ENCODE data around the gene THAP7.

THAP7 gene

GRCh38 chr22:21025763-21026755, 24.1 kb upstream of the THAP7 start:
- Mint-ChIP-seq H3K27me3 (ENCODE audit: low read depth) (peaks cover 11% of the 10 kb centered on the region), H3K4me1 (ENCODE audit: low read depth) (peaks cover 8% of the 10 kb centered on the region), H3K36me3 (ENCODE audit: low read depth) (no peaks in the 10 kb centered on the region), H3K27ac (no peak overlapping the region), H3K9me3 (no peaks in the 10 kb centered on the region), H3K4me3 (no peak overlapping the region)

DNA sequence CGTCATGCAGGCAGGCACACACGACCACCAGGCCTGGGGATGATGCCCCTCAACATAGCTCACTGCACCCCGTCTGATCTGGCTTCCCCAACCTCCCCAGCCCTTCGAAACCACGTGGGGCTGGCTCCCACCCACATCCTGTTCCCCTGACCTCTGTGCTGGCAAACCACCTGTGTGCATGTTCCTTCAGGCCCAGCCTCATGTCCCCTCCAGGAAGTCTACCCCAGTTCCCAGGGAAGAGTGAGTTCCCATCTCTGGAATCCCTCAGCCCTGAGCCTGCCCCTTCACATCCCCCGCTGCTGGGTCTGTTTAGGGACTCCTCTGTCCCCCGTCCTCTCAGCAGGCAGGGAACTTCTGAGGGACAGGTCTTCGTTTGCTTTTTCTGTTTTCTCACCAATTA, 23.3 kb upstream of the THAP7 start:
- peak overlapping the region; percentile 55 for H3K27ac Mint-ChIP-seq
- peak overlapping the region; percentile 31 for H3K4me3 Mint-ChIP-seq
- H3K9me3 Mint-ChIP-seq: no peaks in the 10 kb centered on the region
- H3K36me3 Mint-ChIP-seq (ENCODE audit: low read depth): no peaks in the 10 kb centered on the region
- H3K4me1 Mint-ChIP-seq (ENCODE audit: low read depth): peaks cover 8% of the 10 kb centered on the region
- H3K27me3 Mint-ChIP-seq (ENCODE audit: low read depth): peaks cover 4% of the 10 kb centered on the region

DNA sequence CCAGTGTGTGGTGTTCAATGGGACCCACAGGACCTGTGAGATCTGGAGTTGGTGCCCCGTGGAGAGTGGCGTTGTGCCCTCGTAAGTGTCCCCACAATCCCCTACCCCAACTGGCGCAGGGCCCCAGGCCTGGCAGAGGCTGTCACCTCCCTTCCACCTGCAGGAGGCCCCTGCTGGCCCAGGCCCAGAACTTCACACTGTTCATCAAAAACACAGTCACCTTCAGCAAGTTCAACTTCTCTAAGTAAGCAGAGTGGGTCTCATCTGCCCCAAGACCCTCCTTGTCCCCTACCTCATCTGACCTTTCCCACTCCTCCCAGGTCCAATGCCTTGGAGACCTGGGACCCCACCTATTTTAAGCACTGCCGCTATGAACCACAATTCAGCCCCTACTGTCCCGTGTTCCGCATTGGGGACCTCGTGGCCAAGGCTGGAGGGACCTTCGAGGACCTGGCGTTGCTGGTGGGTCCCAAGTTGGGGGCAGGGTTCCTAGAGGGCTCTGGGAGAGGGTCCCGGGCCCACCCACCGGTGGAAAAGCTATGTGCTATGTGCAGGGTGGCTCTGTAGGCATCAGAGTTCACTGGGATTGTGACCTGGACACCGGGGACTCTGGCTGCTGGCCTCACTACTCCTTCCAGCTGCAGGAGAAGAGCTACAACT, 21.2 kb upstream of the THAP7 start:
- no peak overlapping the region for H3K27ac Mint-ChIP-seq
- H3K36me3 Mint-ChIP-seq (ENCODE audit: low read depth): no peaks in the 10 kb centered on the region
- H3K9me3 Mint-ChIP-seq: no peaks in the 10 kb centered on the region
- H3K4me3 Mint-ChIP-seq: no peak overlapping the region
- H3K4me1 Mint-ChIP-seq (ENCODE audit: low read depth): peaks cover 8% of the 10 kb centered on the region
- H3K27me3 Mint-ChIP-seq (ENCODE audit: low read depth): no peaks in the 10 kb centered on the region

- peaks cover 3% of the 10 kb centered on the region for H3K27me3 Mint-ChIP-seq (ENCODE audit: low read depth)
- peaks cover 8% of the 10 kb centered on the region for H3K4me1 Mint-ChIP-seq (ENCODE audit: low read depth)
- no peaks in the 10 kb centered on the region for H3K9me3 Mint-ChIP-seq
- no peaks in the 10 kb centered on the region for H3K36me3 Mint-ChIP-seq (ENCODE audit: low read depth)
- H3K4me3 Mint-ChIP-seq: no peak overlapping the region
- H3K27ac Mint-ChIP-seq: no peak overlapping the region
Measured at GRCh38 chr22:21022507-21022906, 20.6 kb upstream of the THAP7 start.

DNA sequence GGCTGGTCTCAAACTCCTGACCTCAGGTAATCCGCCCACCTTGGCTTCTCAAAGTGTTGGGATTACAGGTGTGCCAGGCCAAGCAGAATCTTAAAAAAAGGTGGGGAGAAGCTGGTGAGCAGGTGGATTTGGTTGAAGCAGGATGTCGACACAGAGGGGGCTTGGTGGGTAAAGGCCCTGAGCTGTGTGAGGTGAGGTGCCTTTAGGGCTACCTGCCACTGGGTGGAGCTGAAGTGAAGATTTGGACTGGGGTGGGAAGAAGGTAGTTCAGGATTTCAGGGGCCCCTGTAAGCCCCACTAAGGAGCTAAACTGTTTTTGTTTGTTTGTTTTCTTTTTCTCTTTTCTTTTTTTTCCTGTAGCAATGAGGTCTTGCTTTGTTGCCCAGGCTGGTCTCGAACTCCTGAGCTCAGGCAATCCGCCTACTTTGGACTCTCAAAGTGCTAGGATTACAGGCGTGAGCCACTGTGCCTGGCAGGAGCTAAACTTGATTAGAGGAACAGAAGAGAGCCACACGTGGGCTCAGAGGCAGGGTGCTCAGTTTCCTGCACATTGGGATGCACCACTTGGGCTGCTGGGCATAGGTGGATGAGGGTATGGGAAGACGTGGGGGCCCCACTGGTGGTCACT, 19.0 kb upstream of the THAP7 start:
- H3K4me1 Mint-ChIP-seq (ENCODE audit: low read depth): peaks cover 8% of the 10 kb centered on the region
- no peaks in the 10 kb centered on the region for H3K9me3 Mint-ChIP-seq
- H3K36me3 Mint-ChIP-seq (ENCODE audit: low read depth): no peaks in the 10 kb centered on the region
- H3K27ac Mint-ChIP-seq: no peak overlapping the region
- H3K27me3 Mint-ChIP-seq (ENCODE audit: low read depth): peaks cover 10% of the 10 kb centered on the region
- no peak overlapping the region for H3K4me3 Mint-ChIP-seq

- Mint-ChIP-seq H3K27me3 (ENCODE audit: low read depth) (peaks cover 21% of the 10 kb centered on the region), H3K9me3 (no peaks in the 10 kb centered on the region), H3K4me1 (ENCODE audit: low read depth) (peaks cover 14% of the 10 kb centered on the region), H3K27ac (no peak overlapping the region), H3K36me3 (ENCODE audit: low read depth) (no peaks in the 10 kb centered on the region), H3K4me3 (no peak overlapping the region)
Measured at GRCh38 chr22:21018314-21018713, 16.4 kb upstream of the THAP7 start.

GRCh38 chr22:21016644-21017420, 14.9 kb upstream of the THAP7 start:
- Mint-ChIP-seq H3K27ac (no peak overlapping the region), H3K27me3 (ENCODE audit: low read depth) (peaks cover 21% of the 10 kb centered on the region), H3K4me1 (ENCODE audit: low read depth) (peaks cover 15% of the 10 kb centered on the region), H3K4me3 (no peak overlapping the region), H3K9me3 (no peaks in the 10 kb centered on the region), H3K36me3 (ENCODE audit: low read depth) (no peaks in the 10 kb centered on the region)

DNA sequence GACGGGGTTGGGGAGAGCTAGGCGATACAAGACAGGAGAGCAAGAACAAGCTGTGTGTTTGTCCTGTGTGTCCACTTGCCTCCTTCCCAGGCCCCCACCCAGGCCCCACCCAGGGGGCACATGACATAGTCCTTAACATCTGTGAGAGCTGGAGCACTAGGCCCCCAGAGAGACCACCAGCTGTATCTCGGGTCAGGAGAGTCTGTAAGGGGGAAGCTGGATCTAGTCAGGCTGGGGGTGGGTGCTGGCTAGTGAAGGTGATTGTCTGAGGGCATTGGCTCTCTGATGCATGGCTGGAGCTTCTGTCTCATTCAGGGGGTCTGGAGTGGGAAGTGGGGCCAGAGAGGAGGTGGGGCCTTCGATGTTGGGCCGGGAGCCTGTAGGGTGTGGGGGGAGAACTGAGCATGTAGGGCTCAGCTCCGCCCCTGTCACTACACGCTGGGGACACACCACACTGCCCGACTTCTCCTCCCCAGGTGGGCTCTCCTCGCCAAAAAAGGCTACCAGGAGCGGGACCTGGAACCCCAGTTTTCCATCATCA, 13.6 kb upstream of the THAP7 start:
- no peak overlapping the region for H3K4me3 Mint-ChIP-seq

GRCh38 chr22:21014726-21015465, 13.0 kb upstream of the THAP7 start, which contains the start of gene P2RX6:
P2RX6 (plus strand) TSS chr22:21015165; CDS start chr22:21015175, 10 bp downstream.
- H3K4me3 Mint-ChIP-seq: peak within 1 kb of the TSS; percentile 69
- no peaks in the 10 kb centered on the region for H3K9me3 Mint-ChIP-seq
- H3K27me3 Mint-ChIP-seq (ENCODE audit: low read depth): peaks cover 21% of the 10 kb centered on the region
- peaks cover 15% of the 10 kb centered on the region for H3K4me1 Mint-ChIP-seq (ENCODE audit: low read depth)
- no peaks in the 10 kb centered on the region for H3K36me3 Mint-ChIP-seq (ENCODE audit: low read depth)
- H3K27ac Mint-ChIP-seq: peak within 1 kb of the TSS; percentile 52

More for the DNA sequence above, 13.6 kb upstream of the THAP7 start:
- H3K9me3 Mint-ChIP-seq: no peaks in the 10 kb centered on the region
- H3K4me1 Mint-ChIP-seq (ENCODE audit: low read depth): peaks cover 15% of the 10 kb centered on the region
- no peaks in the 10 kb centered on the region for H3K36me3 Mint-ChIP-seq (ENCODE audit: low read depth)
- H3K27me3 Mint-ChIP-seq (ENCODE audit: low read depth): peaks cover 21% of the 10 kb centered on the region
- no peak overlapping the region for H3K27ac Mint-ChIP-seq

DNA sequence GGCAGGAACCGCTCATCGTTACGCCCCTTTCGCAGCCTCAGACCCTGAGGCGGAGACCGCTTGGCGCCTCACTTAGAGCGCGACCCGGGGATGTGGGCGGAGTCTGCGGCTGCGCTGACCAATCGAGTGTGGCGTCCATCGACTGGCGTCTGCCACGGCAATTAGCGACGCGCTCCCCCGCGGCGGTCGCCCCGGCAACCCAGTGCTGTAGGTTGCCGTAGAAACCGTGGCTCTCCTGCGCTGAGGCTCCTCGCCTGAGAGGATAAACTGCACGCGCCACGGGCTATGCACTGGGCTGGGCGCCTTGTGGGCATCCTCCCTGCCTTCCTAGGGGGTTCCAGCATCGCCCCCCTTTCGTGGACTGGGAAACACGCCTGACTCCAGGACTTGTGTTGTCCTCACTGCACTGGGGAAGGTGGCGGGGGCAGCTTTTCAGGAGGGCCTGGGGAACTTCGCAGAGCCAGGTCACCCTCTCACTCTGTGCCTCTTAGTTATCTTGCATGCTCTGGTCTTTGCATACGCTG, 12.3 kb upstream of the THAP7 start:
- Mint-ChIP-seq H3K9me3 (no peaks in the 10 kb centered on the region), H3K4me1 (ENCODE audit: low read depth) (peaks cover 15% of the 10 kb centered on the region), H3K36me3 (ENCODE audit: low read depth) (no peaks in the 10 kb centered on the region), H3K4me3 (peak overlapping the region; percentile 69), H3K27me3 (ENCODE audit: low read depth) (peaks cover 21% of the 10 kb centered on the region), H3K27ac (peak overlapping the region; percentile 52)

DNA sequence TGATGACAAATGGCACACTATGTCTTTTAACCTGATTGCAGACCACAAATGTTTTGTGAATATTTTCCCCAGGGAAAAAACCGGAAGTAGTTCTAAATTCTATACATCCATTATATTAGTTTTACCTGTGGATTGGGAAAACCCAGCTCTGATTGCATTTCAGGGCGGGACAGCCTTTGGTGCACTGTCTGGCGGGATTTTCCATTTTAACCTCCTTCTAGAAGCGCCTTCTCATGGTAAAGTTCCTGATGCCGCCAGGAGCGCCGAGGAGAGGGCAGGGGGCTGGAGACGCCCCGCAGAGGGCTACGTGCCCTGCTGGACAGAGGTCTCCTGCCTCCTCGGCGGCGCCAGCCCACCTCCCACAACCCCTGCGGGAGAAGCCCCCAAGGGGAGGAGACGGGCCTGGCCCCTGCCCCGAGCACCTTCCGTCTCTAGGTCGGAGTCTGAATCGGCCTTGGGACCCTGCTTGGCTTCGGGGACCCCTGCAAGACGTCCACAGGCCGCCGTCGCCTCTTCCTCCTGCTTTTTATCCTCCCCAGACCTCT, 11.8 kb upstream of the THAP7 start:
- no peaks in the 10 kb centered on the region for H3K9me3 Mint-ChIP-seq
- no peaks in the 10 kb centered on the region for H3K36me3 Mint-ChIP-seq (ENCODE audit: low read depth)
- H3K27me3 Mint-ChIP-seq (ENCODE audit: low read depth): peaks cover 21% of the 10 kb centered on the region
- H3K27ac Mint-ChIP-seq: peak overlapping the region; percentile 52
- H3K4me3 Mint-ChIP-seq: peak overlapping the region; percentile 69
- peaks cover 15% of the 10 kb centered on the region for H3K4me1 Mint-ChIP-seq (ENCODE audit: low read depth)

DNA sequence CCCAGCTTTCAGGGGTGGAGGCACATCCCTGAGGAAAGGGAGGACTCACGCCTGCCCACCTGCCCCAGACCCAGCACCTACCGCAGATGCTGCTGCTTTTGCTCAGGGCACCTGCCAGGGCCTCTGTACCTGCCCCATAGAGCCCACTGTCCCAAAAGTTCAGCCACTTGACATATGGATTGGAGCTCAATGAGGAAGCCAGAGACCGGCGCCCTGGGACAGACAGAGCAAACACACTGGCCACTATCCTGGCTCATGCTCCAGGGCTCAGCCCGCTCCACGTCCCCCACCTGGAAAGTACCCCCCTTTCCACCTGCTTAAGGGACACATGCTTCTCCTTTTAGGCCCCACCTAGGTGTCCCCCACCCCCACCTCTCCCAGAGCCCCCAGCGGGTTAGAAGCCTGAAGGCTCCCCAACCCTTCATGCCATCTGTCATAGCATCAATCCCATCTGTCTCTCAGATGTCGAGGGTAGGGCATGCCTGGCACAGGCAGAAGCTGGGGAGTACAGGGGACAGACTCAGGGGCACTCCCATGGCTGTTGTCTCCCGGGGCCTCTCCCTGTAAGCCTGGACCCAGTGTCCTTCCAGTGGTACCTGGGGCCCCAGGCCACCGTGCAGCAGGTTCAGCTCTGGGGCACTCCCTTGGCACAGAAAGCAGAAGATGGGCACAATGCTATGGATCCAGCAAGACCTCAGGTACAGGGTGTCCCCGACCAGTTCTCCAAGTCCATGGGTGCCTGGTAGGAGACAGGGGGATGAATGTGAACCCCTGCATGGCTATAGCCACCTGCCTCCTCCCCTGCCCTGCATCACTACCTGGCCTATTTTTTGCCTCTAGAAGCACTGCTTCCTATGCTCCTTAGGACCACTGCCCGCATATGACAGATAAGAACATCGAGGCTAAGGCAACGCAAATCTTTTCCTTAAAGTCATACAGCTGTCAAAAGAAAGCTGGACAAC, 10.8 kb upstream of the THAP7 start:
- H3K27me3 Mint-ChIP-seq (ENCODE audit: low read depth): peaks cover 19% of the 10 kb centered on the region
- no peak overlapping the region for H3K27ac Mint-ChIP-seq
- H3K36me3 Mint-ChIP-seq (ENCODE audit: low read depth): no peaks in the 10 kb centered on the region
- peaks cover 15% of the 10 kb centered on the region for H3K4me1 Mint-ChIP-seq (ENCODE audit: low read depth)
- H3K4me3 Mint-ChIP-seq: no peak overlapping the region
- no peaks in the 10 kb centered on the region for H3K9me3 Mint-ChIP-seq
